Neural cell (in vitro differentiated cells): ENCODE data around the gene NFASC. TPM values are rescaled to one million over a fixed set of nuclear protein-coding genes. Genes with fewer than 3 reads are reported as not detected.

Source experiments
- H2AFZ ChIP-seq: fragments of 200-600, 300-800 bp; sonication (generic), shearing (Covaris generic); 2 replicates; pipeline ENCODE4 v1.6.0; 2014; ENCODE audit warnings: low read depth, mild to moderate bottlenecking, antibody characterized with exemption, low read length, moderate library complexity
- H3F3A ChIP-seq: fragments of 200-600 bp; shearing (Covaris generic); 2 replicates; pipeline ENCODE4 v1.6.1; 2016; ENCODE audit warnings: mild to moderate bottlenecking, moderate library complexity, mixed read lengths, antibody characterized with exemption, low read length; ENCODE audit not compliant: insufficient read depth, poor library complexity, severe bottlenecking
- H3K27ac ChIP-seq: fragments of 200-600, 300-800 bp; sonication (generic), shearing (Covaris generic); 2 replicates; pipeline ENCODE4 v1.5.1; 2014; ENCODE audit warnings: mild to moderate bottlenecking, low read length, moderate library complexity
- H3K27me3 ChIP-seq: fragments of 300-800, 200-600 bp; sonication (generic), shearing (Covaris generic); 2 replicates; pipeline ENCODE4 v1.6.0; 2014; ENCODE audit warnings: mild to moderate bottlenecking, low read depth, low read length, moderate library complexity; ENCODE audit not compliant: insufficient read depth
- H3K36me3 ChIP-seq: fragments of 300-800, 200-600 bp; sonication (generic), shearing (Covaris generic); 2 replicates; pipeline ENCODE4 v1.5.1; 2014; ENCODE audit warnings: mild to moderate bottlenecking, antibody characterized with exemption, low read length, moderate library complexity; ENCODE audit not compliant: insufficient read depth
- H3K4me2 ChIP-seq: fragments of 300-800, 200-600 bp; sonication (generic), shearing (Covaris generic); 2 replicates; pipeline ENCODE4 v1.6.0; 2014; ENCODE audit warnings: mild to moderate bottlenecking, low read length
- H3K4me3 ChIP-seq: fragments of 300-800, 200-600 bp; sonication (generic), shearing (Covaris generic); 2 replicates; pipeline ENCODE4 v1.5.1; 2014; ENCODE audit warnings: mild to moderate bottlenecking, low read length, moderate library complexity
- H3K79me2 ChIP-seq: fragments of 200-600 bp; shearing (Covaris generic); replicated peaks from 2 replicates; pipeline ENCODE4 v1.6.0; 2014; ENCODE audit warnings: mild to moderate bottlenecking, low read length, moderate library complexity; ENCODE audit not compliant: insufficient read depth
- H3K9ac ChIP-seq: fragments of 300-800, 200-600 bp; sonication (generic), shearing (Covaris generic); 2 replicates; pipeline ENCODE4 v1.6.1; 2016; ENCODE audit warnings: mild to moderate bottlenecking, low read length, mixed read lengths
- H3K9me2 ChIP-seq: fragments of 200-600 bp; shearing (Covaris generic); 2 replicates; pipeline ENCODE4 v1.6.1; 2016; ENCODE audit warnings: mild to moderate bottlenecking, low read length, mixed read lengths; ENCODE audit not compliant: insufficient read depth
- H3K9me3 ChIP-seq: fragments of 200-600, 300-800 bp; sonication (generic), shearing (Covaris generic); 2 replicates; pipeline ENCODE4 v1.6.1; 2016; ENCODE audit warnings: mild to moderate bottlenecking, mixed run types, low read length, moderate library complexity, mixed read lengths
- H4K20me1 ChIP-seq: fragments of 200-600 bp; shearing (Covaris generic); 2 replicates; pipeline ENCODE4 v1.6.1; 2016; ENCODE audit warnings: mild to moderate bottlenecking, mixed run types; ENCODE audit not compliant: insufficient read depth
- EP300 ChIP-seq: fragments of 450-650 bp; conservative IDR thresholded peaks from 2 replicates; pipeline ENCODE4 v1.6.1; 2014; ENCODE audit warnings: antibody characterized with exemption, mild to moderate bottlenecking, moderate library complexity; ENCODE audit not compliant: poor library complexity, severe bottlenecking
- EZH2 ChIP-seq: fragments of 200-600, 300-800 bp; shearing (Covaris generic), sonication (generic); IDR thresholded peaks from 2 replicates; pipeline ENCODE4 v1.6.1; 2014; ENCODE audit warnings: antibody characterized with exemption, low read length, borderline replicate concordance, mild to moderate bottlenecking; ENCODE audit not compliant: insufficient read depth, poor library complexity, severe bottlenecking
- MXI1 ChIP-seq: fragments of 450-650 bp; conservative IDR thresholded peaks from 2 replicates; pipeline ENCODE4 v1.6.1; 2014; ENCODE audit warnings: antibody characterized with exemption, mild to moderate bottlenecking; ENCODE audit not compliant: poor library complexity, severe bottlenecking
- POLR2AphosphoS5 ChIP-seq: IDR thresholded peaks from 2 replicates; pipeline ENCODE4 v1.6.1; 2012
- RAD21 ChIP-seq: fragments of 450-650 bp; conservative IDR thresholded peaks from 2 replicates; pipeline ENCODE4 v1.6.1; 2014; ENCODE audit warnings: antibody characterized with exemption, mild to moderate bottlenecking, moderate library complexity
- SMC3 ChIP-seq: fragments of 450-650 bp; conservative IDR thresholded peaks from 2 replicates; pipeline ENCODE4 v1.6.1; 2014; ENCODE audit warnings: antibody characterized with exemption, mild to moderate bottlenecking, moderate library complexity; ENCODE audit not compliant: poor library complexity
- TAF1 ChIP-seq: IDR thresholded peaks from 2 replicates; pipeline ENCODE4 v1.6.1; 2012; ENCODE audit warnings: low read depth
- polyA plus RNA-seq: library from polyadenylated mRNA; depleted of rRNA; stranded (reverse); fragments of >200 nt; gene quantifications from 2 replicates; pipeline ENCODE4 v1.2.3, GENCODE V29; 2014
- TF ChIP-seq, protein P1 (sequence below): IDR thresholded peaks from 2 replicates; pipeline ENCODE4 v1.6.1; 2012; ENCODE audit warnings: borderline replicate concordance
- TF ChIP-seq, protein P2 (sequence below): fragments of 450-650 bp; IDR thresholded peaks from 2 replicates; pipeline ENCODE4 v1.5.1; 2014; ENCODE audit warnings: antibody characterized with exemption, mild to moderate bottlenecking, moderate library complexity; ENCODE audit not compliant: poor library complexity, severe bottlenecking

The NFASC gene
- polyA plus RNA-seq, 1 donor from 2014 or later, result 23.9 TPM

DNA sequence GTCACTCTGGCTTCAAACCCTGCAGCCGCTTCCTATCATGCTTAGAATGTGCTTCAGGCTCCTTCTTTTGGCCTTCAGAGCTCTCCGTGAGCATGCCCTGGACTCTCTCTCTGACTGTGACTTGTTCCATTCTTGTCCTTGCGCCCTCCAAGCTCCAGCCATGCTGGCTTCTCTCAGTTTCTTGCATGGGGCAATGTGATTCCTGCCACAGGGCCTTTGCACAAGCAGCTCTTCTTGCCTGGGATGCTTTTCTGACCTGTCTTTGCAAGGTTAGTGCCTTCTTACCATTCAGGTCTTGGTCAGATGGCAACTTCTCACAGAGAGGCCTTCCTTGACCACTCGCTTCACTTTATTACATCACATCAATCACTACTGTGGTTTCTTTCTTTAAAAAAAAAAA lies 66.1 kb downstream of the NFASC start:
- Histone ChIP-seq H3K27me3 (no peaks in the 10 kb centered on the region), H2AFZ (no peak overlapping the region), H3K36me3 (no peaks in the 10 kb centered on the region), H3K79me2 (no peaks in the 10 kb centered on the region), H3F3A (no peaks in the 10 kb centered on the region), H3K9ac (no peak overlapping the region), H3K9me2 (no peaks in the 10 kb centered on the region), H3K27ac (no peak overlapping the region), H4K20me1 (no peaks in the 10 kb centered on the region), H3K4me2 (no peak overlapping the region), H3K9me3 (no peaks in the 10 kb centered on the region), H3K4me3 (no peak overlapping the region)
- TF ChIP-seq, protein P1, sequence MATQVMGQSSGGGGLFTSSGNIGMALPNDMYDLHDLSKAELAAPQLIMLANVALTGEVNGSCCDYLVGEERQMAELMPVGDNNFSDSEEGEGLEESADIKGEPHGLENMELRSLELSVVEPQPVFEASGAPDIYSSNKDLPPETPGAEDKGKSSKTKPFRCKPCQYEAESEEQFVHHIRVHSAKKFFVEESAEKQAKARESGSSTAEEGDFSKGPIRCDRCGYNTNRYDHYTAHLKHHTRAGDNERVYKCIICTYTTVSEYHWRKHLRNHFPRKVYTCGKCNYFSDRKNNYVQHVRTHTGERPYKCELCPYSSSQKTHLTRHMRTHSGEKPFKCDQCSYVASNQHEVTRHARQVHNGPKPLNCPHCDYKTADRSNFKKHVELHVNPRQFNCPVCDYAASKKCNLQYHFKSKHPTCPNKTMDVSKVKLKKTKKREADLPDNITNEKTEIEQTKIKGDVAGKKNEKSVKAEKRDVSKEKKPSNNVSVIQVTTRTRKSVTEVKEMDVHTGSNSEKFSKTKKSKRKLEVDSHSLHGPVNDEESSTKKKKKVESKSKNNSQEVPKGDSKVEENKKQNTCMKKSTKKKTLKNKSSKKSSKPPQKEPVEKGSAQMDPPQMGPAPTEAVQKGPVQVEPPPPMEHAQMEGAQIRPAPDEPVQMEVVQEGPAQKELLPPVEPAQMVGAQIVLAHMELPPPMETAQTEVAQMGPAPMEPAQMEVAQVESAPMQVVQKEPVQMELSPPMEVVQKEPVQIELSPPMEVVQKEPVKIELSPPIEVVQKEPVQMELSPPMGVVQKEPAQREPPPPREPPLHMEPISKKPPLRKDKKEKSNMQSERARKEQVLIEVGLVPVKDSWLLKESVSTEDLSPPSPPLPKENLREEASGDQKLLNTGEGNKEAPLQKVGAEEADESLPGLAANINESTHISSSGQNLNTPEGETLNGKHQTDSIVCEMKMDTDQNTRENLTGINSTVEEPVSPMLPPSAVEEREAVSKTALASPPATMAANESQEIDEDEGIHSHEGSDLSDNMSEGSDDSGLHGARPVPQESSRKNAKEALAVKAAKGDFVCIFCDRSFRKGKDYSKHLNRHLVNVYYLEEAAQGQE, result no peak
- TF ChIP-seq EP300 (no peak), RAD21 (no peak), EZH2 (no peak), TAF1 (no peak), SMC3 (no peak), MXI1 (no peak), POLR2AphosphoS5 (no peak)
- TF ChIP-seq, protein P2, sequence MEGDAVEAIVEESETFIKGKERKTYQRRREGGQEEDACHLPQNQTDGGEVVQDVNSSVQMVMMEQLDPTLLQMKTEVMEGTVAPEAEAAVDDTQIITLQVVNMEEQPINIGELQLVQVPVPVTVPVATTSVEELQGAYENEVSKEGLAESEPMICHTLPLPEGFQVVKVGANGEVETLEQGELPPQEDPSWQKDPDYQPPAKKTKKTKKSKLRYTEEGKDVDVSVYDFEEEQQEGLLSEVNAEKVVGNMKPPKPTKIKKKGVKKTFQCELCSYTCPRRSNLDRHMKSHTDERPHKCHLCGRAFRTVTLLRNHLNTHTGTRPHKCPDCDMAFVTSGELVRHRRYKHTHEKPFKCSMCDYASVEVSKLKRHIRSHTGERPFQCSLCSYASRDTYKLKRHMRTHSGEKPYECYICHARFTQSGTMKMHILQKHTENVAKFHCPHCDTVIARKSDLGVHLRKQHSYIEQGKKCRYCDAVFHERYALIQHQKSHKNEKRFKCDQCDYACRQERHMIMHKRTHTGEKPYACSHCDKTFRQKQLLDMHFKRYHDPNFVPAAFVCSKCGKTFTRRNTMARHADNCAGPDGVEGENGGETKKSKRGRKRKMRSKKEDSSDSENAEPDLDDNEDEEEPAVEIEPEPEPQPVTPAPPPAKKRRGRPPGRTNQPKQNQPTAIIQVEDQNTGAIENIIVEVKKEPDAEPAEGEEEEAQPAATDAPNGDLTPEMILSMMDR, result no peak

DNA sequence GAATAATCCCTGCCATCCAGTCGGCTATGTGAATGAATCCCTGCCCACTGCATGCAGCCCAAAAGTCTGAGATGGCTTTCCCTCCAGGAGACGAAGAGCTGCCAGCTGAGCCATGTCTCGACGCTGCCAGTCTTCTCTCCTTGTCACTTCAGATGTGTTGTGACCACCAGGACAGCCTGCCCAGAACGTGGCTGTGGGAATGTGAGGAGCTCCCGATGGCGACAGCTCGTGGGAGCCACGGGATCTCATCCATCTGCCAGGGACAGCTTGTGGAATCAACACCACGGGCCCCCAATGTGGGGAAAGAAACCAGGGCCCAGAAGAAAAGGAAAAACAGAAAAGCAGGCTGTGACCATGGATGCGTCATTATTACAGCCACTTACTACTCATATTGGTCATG lies 67.2 kb downstream of the NFASC start:
- Histone ChIP-seq H3K9ac (no peak overlapping the region), H3K4me3 (no peak overlapping the region), H3F3A (no peaks in the 10 kb centered on the region), H4K20me1 (no peaks in the 10 kb centered on the region), H3K79me2 (no peaks in the 10 kb centered on the region), H3K36me3 (no peaks in the 10 kb centered on the region), H3K27ac (no peak overlapping the region), H2AFZ (no peak overlapping the region), H3K27me3 (no peaks in the 10 kb centered on the region), H3K9me2 (no peaks in the 10 kb centered on the region), H3K4me2 (no peak overlapping the region), H3K9me3 (no peaks in the 10 kb centered on the region)
- TF ChIP-seq, protein P1, result no peak
- no peak for TF ChIP-seq TAF1
- TF ChIP-seq EZH2, result no peak
- no peak for TF ChIP-seq MXI1
- no peak for TF ChIP-seq SMC3
- TF ChIP-seq POLR2AphosphoS5, result no peak
- TF ChIP-seq, protein P2, result no peak
- no peak for TF ChIP-seq RAD21
- no peak for TF ChIP-seq EP300
